NCI-H345 treated with DMSO at 0.1 percent for 48 hours (cell line): Measurements from ENCODE around the gene UBL4A.
A peak's percentile ranks its signal among the peaks of the same experiment; 100 is the strongest.

Experiments
- DNase-seq: peaks from one replicate; lab custom pipeline; 2025; ENCODE audit not compliant: unreplicated experiment; lab: John Stamatoyannopoulos, UW

Gene UBL4A

DNA sequence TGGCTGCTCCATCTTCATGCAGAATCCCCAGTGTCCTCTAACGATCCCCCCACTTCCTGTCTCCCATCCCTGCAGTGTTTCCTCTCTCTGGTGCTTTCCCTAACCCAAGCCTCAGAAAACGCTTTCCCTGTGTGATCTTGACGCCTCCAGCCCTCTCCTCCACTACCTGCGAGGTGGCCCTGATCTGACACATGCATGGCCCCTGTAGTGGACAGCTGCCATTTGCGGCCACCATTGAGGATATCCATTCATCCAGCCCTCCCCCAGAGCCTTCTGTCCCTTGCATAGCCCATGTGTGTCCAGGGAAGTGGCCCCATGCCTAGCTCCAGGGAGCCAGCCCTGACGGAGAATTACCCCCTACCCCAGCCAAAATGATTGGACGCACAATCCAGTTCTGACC, 3.1 kb downstream of the UBL4A start:
- DNase-seq, result no peak

DNA sequence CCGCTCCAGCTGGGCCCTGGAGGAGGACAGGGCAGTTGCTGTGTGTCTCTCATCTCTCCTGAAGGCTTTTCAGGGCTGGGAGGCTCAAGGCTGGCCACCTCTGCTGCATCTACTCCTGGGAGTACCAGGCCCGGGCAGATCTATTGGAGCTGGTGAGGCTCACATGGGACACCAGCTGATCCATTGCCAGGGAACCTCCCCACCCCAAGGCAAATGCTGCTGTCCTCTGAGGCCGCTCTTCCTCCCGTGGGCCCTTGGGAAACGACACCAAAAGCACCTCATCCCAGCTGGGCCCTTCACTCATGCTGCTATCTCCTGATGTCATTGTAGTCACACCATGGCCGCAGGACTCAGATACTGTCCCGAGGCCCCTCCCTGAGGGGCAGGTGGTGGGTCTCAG, 3.6 kb downstream of the UBL4A start:
- DNase-seq, result no peak

DNA sequence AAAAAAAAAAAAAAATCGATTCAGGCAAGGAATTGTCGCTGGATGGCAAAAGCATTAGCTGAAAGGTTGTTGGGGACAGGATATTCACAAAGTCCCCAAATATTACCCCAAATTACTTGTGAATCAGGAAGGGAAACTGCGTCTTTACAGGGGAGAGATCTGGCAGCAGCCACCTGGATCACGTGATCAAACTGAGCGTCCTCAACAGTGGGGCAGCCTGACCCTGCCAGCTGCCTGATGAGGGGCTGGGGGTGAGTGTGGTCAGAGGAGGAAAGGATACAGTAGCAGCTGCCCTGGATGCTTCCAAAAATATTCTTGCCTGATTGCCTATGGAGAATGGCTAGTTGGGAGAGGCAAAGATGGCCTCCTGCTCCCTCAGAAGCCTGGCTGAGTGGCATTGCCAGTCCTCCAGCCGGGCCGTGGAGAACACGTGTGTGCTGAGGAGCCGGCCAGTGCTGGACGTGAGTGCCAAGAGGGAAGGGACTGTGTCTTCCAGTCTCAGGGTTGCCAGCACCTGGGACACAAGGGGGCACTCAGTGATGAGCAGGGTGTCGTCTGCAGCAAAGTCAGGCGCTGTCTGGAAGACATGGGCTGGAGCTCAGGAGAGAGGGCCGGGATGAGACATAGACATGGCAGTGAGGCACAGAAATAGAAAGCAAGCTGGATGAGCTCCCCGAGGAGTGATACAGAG, 4.4 kb downstream of the UBL4A start:
- no peak for DNase-seq

DNA sequence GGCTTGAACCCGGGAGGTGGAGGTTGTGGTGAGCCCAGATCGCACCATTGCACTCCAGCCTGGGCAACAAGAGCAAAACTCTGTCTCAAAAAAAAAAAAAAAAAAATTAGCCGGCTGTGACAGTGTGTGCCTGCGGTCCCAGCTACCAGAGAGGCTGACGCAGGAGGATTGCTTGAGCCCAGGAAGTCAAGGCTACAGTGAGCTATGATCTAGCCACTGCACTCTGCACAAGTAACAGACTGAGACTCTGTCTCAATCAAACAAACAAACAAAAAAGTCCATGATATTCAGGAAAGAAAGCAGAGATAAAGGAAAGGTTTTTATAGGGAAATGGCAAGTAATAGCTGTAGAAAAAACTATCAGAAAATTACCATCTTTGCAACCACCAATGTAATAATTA, 5.2 kb downstream of the UBL4A start:
- no peak for DNase-seq

DNA sequence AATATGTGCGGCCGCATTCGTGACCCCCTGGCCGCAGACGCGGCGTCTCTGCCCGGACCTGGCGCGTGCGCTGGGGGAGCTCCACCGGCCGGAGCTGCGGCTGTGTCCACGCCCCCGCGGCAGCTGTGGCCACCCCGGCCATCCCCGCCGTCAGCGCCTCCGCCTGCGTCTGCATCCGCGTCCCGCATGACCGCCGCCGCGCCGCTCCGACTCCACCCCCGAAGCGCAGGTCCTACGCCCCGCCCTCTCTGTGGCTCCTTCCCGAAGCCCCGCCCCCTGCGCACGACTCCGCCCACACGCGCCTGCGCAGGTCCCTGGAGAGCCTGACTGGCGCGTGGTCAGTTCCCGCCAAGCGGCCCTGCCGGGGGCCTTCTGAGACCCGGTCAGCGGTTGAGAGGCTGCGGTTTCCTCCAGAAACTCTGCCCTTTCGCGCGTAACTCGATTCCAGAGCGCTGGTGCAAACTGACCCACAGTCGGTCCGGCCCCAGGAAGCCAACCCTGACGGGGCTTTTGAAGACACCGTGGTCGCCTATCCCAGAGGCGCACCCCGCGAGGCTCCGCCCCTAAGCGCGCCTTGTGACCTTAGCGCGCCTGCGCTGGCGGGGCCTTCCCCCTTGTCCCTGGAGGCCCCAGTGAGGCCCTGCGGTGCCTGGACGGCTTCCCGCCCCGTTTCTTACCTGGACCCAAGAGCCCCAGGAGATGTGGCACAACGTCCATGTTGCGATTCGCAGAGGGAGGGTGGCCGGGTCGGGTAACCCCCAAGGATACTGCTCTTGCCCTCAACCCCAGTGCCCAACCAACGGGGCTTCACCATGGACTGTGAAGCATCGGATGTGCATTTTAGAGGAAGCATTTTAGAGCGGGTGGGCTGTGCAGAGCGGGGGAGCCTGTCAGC, 7.4 kb downstream of the UBL4A start, which contains the start of gene LAGE3:
Gene LAGE3, minus strand, starts transcription at position 554 of the 895 bp plus-strand sequence. Its CDS starts 366 bp downstream, at position 188.
- DNase-seq, result peak; percentile 74

DNA sequence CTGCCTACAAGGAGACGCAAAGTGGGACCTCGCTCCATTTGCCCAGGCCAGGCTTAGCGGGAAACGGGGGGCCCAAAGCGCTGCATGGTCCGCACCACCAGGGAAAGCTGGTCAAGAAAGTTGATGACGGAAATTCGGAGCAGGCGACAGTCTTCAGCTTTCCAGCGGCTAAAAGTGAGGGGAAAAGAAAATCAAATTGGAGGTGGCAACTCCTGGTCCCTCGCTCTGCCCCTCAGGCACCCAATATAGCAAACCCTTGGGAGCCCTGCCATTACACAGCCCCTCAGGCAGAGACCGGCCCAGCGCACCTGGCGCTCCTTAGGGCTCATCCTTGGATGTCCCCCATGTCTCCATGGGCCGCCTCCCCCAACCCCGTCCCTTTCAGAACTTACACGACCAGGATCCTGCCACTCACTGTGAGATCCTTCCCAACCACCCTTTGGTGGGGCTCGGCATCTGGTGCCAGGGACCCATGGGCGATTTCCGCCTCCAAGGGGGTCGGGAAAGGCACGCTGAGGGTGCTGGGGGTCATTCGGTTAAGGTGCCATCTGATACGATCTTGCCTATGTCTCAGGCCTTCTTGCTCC, 8.4 kb downstream of the UBL4A start:
- no peak for DNase-seq

DNA sequence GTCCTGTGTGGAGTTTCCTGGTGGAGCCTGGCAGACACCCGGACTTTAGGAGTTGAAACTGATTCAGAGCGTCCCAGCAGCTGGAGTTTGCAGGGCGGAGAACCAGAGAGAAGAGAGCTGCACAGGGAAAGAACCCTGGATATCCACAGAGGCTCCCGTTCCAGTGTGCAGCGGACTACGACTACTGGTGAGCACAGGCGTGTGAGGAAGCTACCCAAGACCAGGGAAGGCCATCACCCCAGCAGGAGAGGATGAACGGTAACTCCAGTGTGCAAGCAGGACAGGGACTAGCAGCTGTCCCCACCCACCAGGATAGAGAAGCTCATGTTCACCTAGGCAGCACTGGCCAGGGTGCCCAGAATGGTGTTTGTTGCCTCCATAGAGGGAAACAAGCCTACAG, 9.6 kb downstream of the UBL4A start:
- no peak for DNase-seq

DNA sequence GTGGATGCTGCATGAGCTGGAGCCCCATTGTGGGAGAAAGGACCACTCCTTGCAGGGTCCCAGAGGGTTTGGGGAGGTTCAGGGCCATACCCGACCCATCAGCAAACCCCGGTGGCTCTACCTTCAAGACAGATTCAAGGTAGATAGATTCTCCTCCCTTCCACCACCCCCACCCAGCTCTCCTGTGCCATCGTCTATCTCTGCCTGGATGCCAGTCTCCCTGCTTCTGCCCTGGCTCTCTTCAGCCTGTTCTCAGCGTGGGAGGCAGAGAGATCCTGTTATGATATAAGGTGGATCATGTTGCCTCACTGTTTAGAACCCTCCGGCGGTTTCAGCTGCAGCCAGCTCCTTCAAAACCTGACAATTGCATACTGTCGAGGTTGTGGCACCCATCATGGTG, 12.7 kb downstream of the UBL4A start:
- no peak for DNase-seq

DNA sequence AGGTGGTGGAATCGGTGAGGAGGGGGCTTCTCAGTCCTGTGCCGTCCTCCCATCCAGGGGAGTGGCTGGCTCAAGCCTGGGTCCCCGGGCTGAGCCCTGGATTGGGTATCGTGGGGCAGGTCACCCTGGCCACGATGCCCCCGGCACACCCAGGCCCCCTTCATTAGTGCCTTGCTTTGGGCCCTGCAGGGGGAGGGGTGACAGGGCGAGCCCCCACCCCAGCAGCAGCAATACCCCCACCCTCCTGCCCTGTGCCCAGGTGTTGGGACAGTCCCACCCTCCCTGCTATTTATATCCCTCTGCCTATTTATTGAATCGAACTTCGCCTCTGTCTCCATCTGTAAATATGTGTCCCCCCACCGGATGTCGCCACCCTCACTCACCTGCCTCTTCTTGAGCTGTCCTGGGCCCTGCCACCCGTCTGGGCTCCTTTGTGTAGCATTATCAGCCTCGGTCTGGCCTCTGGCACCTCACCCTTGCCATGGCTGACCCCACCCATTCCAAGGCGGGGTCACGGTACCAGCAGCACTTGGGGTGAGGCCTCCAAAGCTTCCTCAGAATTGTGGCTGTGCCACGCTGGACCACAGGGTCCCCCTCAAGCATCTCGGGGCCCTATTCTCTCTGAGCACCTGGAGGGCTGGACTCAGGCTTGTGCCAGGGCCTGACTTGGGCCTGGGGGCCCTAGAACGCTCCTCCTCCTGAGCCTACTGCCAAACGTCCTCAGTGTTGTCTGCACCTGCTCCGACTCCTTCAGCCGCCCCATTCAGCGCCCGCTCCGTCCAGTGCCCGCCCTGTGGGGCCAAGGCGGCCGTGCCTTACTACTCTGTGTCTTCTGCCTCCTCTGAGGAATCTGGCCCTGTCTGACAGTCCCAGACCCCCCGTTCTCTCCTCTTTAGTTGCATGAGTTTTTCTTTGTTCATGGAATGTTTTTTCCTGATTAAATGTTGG, 13.5 kb downstream of the UBL4A start:
- no peak for DNase-seq

DNA sequence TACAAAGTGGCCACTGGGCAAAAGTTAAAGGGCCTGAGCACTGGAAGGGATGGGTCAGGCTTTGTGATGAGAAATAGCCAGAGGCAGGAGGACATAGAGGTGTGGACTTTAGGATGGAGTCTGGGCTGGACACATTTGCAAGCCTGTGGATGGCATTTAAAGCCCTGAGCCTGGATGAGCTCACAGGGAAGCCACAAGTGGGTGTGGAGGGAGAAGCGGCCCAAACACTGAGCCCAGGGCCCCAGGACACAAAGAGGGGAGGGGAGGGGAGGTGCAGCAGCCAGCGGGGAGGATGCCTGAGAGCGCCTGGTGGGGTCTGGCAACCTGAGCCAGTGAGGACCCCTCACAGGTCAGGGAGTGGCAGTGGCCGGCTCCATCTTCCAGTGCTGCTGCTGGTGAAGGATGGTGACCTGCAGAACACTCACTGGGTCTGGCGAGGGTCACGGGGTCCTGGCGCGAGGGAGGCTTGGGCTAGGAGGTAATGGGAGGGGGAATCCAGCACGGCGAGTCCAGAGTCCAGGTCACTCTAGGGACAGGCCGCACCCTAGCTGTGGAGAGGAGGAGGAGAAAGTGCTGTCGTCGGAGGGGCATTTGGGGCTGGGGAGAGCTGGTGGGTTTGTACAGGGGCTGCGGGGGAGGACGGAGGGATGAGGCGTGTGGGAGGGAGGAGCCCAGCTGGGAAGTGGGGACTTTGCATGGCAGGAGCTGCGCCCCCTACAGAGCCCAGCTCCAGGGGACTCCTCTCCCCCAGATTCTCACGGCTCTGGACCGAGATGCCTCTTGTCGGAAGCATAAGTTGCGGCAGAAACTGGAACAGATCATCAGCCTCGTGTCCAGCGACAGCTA, 14.4 kb downstream of the UBL4A start:
- no peak for DNase-seq

DNA sequence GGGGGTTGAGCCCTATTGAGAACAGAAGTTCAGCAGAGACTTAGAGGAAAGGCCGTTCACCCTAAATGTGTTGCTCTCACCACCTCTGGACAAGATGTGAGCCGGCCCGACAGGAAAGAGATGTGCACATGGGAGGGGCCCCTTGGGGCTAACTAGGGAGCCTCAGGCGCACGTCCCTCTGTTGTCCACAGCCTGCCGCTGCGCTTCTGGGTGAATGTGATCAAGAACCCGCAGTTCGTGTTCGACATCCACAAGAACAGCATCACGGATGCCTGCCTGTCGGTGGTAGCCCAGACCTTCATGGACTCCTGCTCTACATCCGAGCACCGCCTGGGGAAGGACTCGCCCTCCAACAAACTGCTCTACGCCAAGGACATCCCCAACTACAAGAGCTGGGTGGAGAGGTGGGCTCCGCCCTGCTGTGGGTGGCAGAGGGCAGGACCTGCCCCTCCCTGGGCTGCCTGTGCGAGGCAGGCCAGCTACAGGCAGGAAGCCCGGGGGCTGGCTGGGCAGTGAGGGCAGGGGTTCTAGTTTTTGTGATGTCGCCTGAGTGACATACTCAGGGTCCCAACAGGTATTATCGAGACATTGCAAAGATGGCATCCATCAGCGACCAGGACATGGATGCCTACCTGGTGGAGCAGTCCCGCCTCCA, 15.4 kb downstream of the UBL4A start:
- DNase-seq, result no peak

DNA sequence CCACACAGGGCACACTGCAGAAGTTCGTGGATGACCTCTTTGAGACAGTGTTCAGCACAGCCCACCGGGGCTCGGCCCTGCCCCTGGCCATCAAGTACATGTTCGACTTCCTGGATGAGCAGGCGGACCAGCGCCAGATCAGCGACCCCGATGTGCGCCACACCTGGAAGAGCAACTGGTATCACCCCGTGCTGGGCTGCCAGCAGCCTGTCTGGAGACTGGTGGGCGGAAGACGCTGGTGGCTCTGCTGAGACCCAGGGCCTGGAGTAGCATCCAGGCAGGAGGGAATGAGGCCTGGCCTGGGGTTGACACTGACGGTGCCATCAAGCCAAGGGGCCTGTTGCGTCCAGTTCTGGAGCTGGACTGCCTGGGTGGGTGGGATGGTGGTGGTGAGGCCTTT, 16.0 kb downstream of the UBL4A start:
- no peak for DNase-seq

DNA sequence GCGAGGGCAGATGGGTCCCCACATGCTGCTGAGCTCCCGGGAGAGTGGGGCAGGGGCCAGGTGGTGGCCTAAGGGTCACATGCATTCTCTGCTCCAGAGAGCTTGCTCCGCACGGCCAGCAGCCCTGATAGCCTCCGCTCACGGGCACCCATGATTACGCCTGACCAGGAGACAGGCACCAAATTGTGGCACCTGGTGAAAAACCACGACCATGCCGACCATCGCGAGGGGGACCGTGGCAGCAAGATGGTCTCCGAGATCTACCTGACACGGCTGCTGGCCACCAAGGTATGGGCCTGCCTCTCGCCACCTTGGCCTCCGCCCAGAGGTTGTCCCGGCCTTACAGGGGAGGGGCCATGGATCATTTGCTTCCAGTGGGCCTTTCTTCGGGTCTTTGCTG, 16.5 kb downstream of the UBL4A start:
- no peak for DNase-seq

DNA sequence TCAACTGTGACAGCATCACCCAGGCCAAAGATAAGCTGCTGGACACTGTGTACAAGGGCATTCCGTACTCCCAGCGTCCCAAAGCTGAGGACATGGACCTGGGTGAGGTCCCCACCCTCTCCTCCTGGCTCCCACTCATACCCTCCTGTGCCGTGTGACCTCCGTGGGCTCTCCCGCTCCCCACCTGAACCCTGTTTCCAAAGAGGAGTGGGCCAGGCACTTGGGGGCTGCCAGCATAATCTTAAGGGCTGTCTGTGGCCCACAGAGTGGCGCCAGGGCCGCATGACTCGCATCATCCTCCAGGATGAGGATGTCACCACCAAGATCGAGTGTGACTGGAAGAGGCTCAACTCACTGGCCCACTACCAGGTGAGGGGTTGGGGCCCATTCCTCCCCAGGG, 17.3 kb downstream of the UBL4A start:
- DNase-seq, result no peak

DNA sequence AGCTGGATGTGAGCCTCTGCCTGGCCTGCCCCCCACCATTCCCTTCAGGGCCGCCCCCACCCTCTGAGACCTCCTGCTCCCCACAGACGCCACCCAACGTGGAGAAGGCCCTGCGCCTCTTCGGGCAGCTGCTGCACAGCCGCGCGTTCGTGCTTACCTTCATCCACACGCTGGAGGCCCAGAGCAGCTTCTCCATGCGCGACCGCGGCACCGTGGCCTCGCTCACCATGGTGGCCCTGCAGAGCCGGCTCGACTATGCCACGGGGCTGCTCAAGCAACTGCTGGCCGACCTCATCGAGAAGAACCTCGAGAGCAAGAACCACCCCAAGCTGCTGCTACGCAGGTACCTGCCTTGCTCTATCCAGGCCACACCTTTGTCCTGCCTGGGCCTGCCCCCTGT, 18.2 kb downstream of the UBL4A start:
- no peak for DNase-seq

DNA sequence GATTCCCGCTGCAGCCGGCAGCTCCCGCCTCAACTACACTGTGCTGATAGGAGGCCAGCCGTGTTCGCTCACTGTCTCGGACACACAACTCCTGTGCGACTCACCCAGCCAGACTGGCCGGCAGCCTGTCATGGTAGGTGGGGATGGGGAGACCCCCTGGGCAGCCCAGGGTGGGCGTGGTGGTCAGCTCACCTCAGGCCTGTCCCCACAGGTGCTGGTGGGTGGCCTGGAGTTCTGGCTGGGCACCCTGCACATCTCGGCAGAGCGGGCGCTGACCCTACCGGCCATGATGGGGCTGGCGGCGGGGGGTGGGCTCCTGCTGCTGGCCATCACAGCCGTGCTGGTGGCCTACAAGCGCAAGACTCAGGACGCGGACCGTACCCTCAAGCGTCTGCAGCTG, 18.9 kb downstream of the UBL4A start:
- no peak for DNase-seq

DNA sequence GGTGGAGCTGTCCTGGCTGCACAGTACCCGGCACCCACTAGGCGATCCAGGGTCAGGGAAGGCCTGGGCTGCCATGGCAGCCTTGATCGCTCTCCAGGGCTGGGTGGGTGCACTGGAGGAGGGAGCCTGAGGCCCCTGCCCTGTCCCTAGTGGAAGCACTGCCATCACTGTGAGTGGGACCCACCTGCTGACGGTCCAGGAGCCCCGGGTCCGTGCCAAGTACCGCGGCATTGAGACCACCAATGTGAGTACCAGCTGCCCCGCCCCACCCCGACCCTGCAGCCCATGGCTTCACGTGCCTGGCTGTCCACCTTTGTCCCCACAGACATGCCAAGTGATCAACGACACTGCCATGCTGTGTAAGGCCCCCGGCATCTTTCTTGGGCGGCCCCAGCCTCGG, 19.5 kb downstream of the UBL4A start:
- DNase-seq, result no peak

DNA sequence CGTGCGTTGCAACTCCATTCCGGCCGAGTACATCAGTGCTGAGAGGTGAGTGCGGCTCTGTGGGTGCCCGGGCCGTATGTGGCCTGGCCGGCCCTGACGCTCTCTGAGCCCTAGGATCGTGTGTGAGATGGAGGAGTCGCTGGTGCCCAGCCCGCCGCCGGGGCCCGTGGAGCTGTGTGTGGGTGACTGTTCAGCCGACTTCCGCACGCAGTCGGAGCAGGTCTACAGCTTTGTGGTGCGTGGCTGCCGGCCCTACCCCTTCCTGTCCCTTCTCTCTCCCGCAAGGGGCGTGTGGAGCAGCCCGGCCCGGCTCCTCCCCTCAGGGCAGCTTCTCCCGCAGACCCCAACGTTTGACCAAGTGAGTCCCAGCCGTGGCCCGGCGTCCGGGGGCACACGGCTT, 20.4 kb downstream of the UBL4A start:
- DNase-seq, result no peak

DNA sequence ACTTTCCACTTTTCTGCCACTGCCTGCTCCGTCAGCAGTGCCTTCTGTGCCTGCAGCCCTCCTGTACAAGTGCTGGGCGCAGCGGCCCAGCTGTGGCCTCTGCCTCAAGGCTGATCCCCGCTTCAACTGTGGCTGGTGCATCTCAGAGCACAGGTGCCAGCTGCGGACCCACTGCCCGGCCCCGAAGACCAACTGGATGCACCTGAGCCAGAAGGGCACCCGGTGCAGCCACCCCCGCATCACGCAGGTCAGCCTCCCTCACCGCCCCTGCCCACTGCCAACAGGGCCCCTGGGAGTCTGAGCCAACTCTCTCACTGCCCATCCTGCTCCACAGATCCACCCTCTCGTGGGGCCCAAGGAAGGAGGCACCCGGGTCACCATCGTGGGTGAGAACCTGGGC, 20.8 kb downstream of the UBL4A start:
- no peak for DNase-seq
